IMR-90 (cell line): ENCODE results near the gene HS6ST3.

Source experiments
- CEBPB ChIP-seq: IDR thresholded peaks from 2 replicates; pipeline ENCODE4 v1.6.1; 2012; ENCODE audit warnings: low read depth, low read length, improper control_type of control experiment
- CHD1 ChIP-seq: IDR thresholded peaks from 2 replicates; pipeline ENCODE4 v1.6.1; 2012; ENCODE audit warnings: low read depth, low read length, improper control_type of control experiment
- CTCF ChIP-seq: conservative IDR thresholded peaks from 2 replicates; pipeline ENCODE4 v1.5.1; 2012; ENCODE audit warnings: mild to moderate bottlenecking, low read depth, low read length, improper control_type of control experiment
- NFE2L2 ChIP-seq: fragments of 150-350 bp; IDR thresholded peaks from 2 replicates; pipeline ENCODE4 v1.6.1; 2016; ENCODE audit warnings: low read depth, mild to moderate bottlenecking, low read length

- TF ChIP-seq NFE2L2 (no peak), CTCF (no peak), CHD1 (no peak), CEBPB (no peak)
These were observed 676.4 kb downstream of the HS6ST3 start for GRCh38 chr13:96766306-96766705.
